HepG2 (cell line): ENCODE data around the gene GRIK1. TPM values are rescaled to one million over a fixed set of nuclear protein-coding genes. Genes with fewer than 3 reads are reported as not detected.

Experiments
- ATAC-seq: fragments of 200-7000 bp; cut with Tn5 transposase; 3 replicates; pipeline ENCODE4 v1.9.1; 2020; ENCODE audit warnings: mild to moderate bottlenecking, moderate library complexity
- BruUV-seq: library from RNA; stranded (reverse); fragments of 400-500 nt; replicated peaks from 2 replicates; lab custom pipeline; 2021; lab: Mats Ljungman, UMichigan
- CTCF ChIA-PET: fragments of 300-600 bp; formaldehyde crosslinking; extraction: SDS; loops from one replicate; lab custom pipeline; 2021; ENCODE audit warnings: low total read pairs, inconsistent platforms, low intra/inter-chr PET ratio; lab: Yijun Ruan, JAX
- POLR2A ChIA-PET: fragments of 350-600 bp; sonication (Branson Sonifier 250); formaldehyde crosslinking; loops from one replicate; lab custom pipeline; 2020; ENCODE audit warnings: antibody characterized with exemption, inconsistent platforms; lab: Yijun Ruan, JAX
- DNase-seq: peaks from one replicate; pipeline ENCODE4 v3.0.0-alpha.2; 2015; ENCODE audit warnings: low spot score
- FAIRE-seq: peaks from 3 replicates; lab custom pipeline; 2011; peaks lifted over from hg19 to GRCh38; lab: Jason Lieb, UNC
- H2AFZ ChIP-seq: one replicate; pipeline ENCODE4 v1.6.1; 2011; ENCODE audit warnings: low read length, inconsistent platforms
- H3K27ac ChIP-seq: fragments of 300-600 bp; 3 replicates; pipeline ENCODE4 v1.8.0; 2011; ENCODE audit warnings: mixed run types, mild to moderate bottlenecking, mixed read lengths, low read length, inconsistent platforms; ENCODE audit not compliant: insufficient read depth; ENCODE audit errors: extremely low read length
- H3K27me3 ChIP-seq, 2 experiments: fragments of 200-600 bp in 1 of 2; 2 replicates in 1 of 2; 3 replicates in 1 of 2; pipeline versions ENCODE4 v1.6.0 to v1.8.0; 2011; ENCODE audit warnings: low read length in 2 of 2, mild to moderate bottlenecking in 2 of 2, moderate library complexity in 2 of 2, inconsistent platforms in 1 of 2; ENCODE audit not compliant: insufficient read depth in 2 of 2, control insufficient read depth in 1 of 2
- H3K36me3 ChIP-seq, 2 experiments: fragments of 200-600 bp in 1 of 2; replicated peaks in 1 of 2; 2 replicates in 1 of 2; 3 replicates in 1 of 2; pipeline versions ENCODE4 v1.5.1 to v1.8.0; 2011; ENCODE audit warnings: low read length in 2 of 2, inconsistent platforms in 1 of 2; ENCODE audit not compliant: insufficient read depth in 2 of 2, control insufficient read depth in 1 of 2
- H3K4me1 ChIP-seq: 2 replicates; pipeline ENCODE4 v1.5.1; 2012; ENCODE audit warnings: low read length, inconsistent platforms; ENCODE audit not compliant: insufficient read depth
- H3K4me2 ChIP-seq: 2 replicates; pipeline ENCODE4 v1.6.0; 2011; ENCODE audit warnings: low read depth, low read length, inconsistent platforms
- H3K4me3 ChIP-seq, 3 experiments: fragments of 200-600 bp in 1 of 3; sonication (generic), shearing (Covaris generic) in 1 of 3; replicated peaks in 1 of 3; 2 replicates each; pipeline ENCODE4 v1.5.1; 2011 to 2016; ENCODE audit warnings: low read length in 3 of 3, inconsistent platforms in 2 of 3, low read depth in 2 of 3, mild to moderate bottlenecking in 2 of 3, control low read depth in 1 of 3, mixed read lengths in 1 of 3; ENCODE audit not compliant: insufficient read depth in 1 of 3
- H3K79me2 ChIP-seq: one replicate; pipeline ENCODE4 v1.6.1; 2011; ENCODE audit warnings: low read length, inconsistent platforms; ENCODE audit not compliant: insufficient read depth
- H3K9ac ChIP-seq: 2 replicates; pipeline ENCODE4 v1.6.0; 2011; ENCODE audit warnings: mild to moderate bottlenecking, low read depth, low read length, inconsistent platforms; ENCODE audit not compliant: insufficient read depth
- H3K9me3 ChIP-seq: 2 replicates; pipeline ENCODE4 v1.5.1; 2012; ENCODE audit warnings: mild to moderate bottlenecking, low read length
- H4K20me1 ChIP-seq: 2 replicates; pipeline ENCODE4 v1.6.0; 2011; ENCODE audit warnings: inconsistent platforms, mild to moderate bottlenecking, low read length, moderate library complexity; ENCODE audit not compliant: insufficient read depth
- ATF6 ChIP-seq: sonication (generic); formaldehyde crosslinking; conservative IDR thresholded peaks from 2 replicates; pipeline ENCODE4 v1.4.0; 2020; ENCODE audit warnings: missing genetic modification reagents
- CCAR2 ChIP-seq: fragments of 200-400 bp; formaldehyde crosslinking; optimal IDR thresholded peaks from 2 replicates; pipeline ENCODE3; 2018; ENCODE audit warnings: low read depth, mild to moderate bottlenecking, low read length, moderate library complexity
- CERS6 ChIP-seq: sonication (generic); formaldehyde crosslinking; IDR thresholded peaks from 2 replicates; pipeline ENCODE4 v1.5.0; 2020; ENCODE audit warnings: missing genetic modification reagents
- CHD4 ChIP-seq: fragments of 200-600 bp; sonication (generic); IDR thresholded peaks from 2 replicates; pipeline ENCODE4 v1.7.0; 2017; ENCODE audit warnings: mild to moderate bottlenecking, low read length, borderline replicate concordance
- GPN1 ChIP-seq: sonication (generic); formaldehyde crosslinking; IDR thresholded peaks from 2 replicates; pipeline ENCODE4 v1.5.1; 2020; ENCODE audit warnings: missing genetic modification reagents, borderline replicate concordance
- IKZF1 ChIP-seq: fragments of 450-650 bp; IDR thresholded peaks from 2 replicates; pipeline ENCODE4 v1.7.1; 2016
- MAZ ChIP-seq, 2 experiments: sonication (generic) in 1 of 2; formaldehyde crosslinking in 1 of 2; IDR thresholded peaks; 2 replicates each; pipeline versions ENCODE4 v1.5.0 to v1.6.1; 2012 to 2020; ENCODE audit warnings: low read depth in 2 of 2, mild to moderate bottlenecking in 2 of 2, borderline replicate concordance in 1 of 2, improper control_type of control experiment in 1 of 2, low read length in 1 of 2, missing genetic modification reagents in 1 of 2, moderate library complexity in 1 of 2
- SALL2 ChIP-seq: sonication (generic); formaldehyde crosslinking; IDR thresholded peaks from 2 replicates; pipeline ENCODE4 v1.8.1; 2023; ENCODE audit warnings: mild to moderate bottlenecking, missing genetic modification reagents, inconsistent platforms
- SMARCC2 ChIP-seq: fragments of 450-650 bp; IDR thresholded peaks from 2 replicates; pipeline ENCODE4 v1.6.1; 2017; ENCODE audit warnings: antibody characterized with exemption, mild to moderate bottlenecking
- U2AF2 ChIP-seq: fragments of 200-400 bp; formaldehyde crosslinking; IDR thresholded peaks from 2 replicates; pipeline ENCODE4 v1.6.1; 2017; ENCODE audit warnings: low read depth, mild to moderate bottlenecking, low read length
- ZKSCAN1 ChIP-seq: fragments of 150-350 bp; IDR thresholded peaks from 2 replicates; pipeline ENCODE4 v1.6.1; 2014; ENCODE audit warnings: low read length
- ZNF296 ChIP-seq: sonication (generic); formaldehyde crosslinking; conservative IDR thresholded peaks from 2 replicates; pipeline ENCODE4 v1.5.0; 2020; ENCODE audit warnings: mild to moderate bottlenecking, missing genetic modification reagents
- ZNF446 ChIP-seq: sonication (generic); formaldehyde crosslinking; IDR thresholded peaks from 2 replicates; pipeline ENCODE4 v1.5.0; 2020; ENCODE audit warnings: mild to moderate bottlenecking, missing genetic modification reagents
- ZNF484 ChIP-seq: sonication (generic); formaldehyde crosslinking; IDR thresholded peaks from 2 replicates; pipeline ENCODE4 v1.5.1; 2020; ENCODE audit warnings: mild to moderate bottlenecking, low read depth, missing genetic modification reagents, borderline replicate concordance
- ZNF549 ChIP-seq: sonication (generic); formaldehyde crosslinking; IDR thresholded peaks from 2 replicates; pipeline ENCODE4 v1.5.0; 2020; ENCODE audit warnings: missing genetic modification reagents
- ZNF552 ChIP-seq: sonication (generic); formaldehyde crosslinking; IDR thresholded peaks from 2 replicates; pipeline ENCODE4 v1.9.0; 2022; ENCODE audit warnings: missing genetic modification reagents, mild to moderate bottlenecking, borderline replicate concordance
- WGBS: methylation state at CpG from one replicate; pipeline ENCODE4 v1.1.6; 2017; ENCODE audit warnings: low lambda C conversion rate; 5-methylcytosine and 5-hydroxymethylcytosine counted together
- in situ Hi-C: cut with HindIII; loops from 2 replicates; pipeline ENCODE4 v1.10.0; 2017; ENCODE audit warnings: low pct_unique_long_range_greater_than_20kb; ENCODE audit not compliant: extremely low pct_ligation_motif_present
- intact Hi-C: fragments of 100-400 bp; cut with micrococcal nuclease; formaldehyde crosslinking; loops from one replicate; pipeline ENCODE4 v1.10.0; 2022; ENCODE audit not compliant: unreplicated experiment
- polyA plus RNA-seq, 8 experiments: library from polyadenylated mRNA; depleted of rRNA in 3 of 8; stranded (reverse) in 7 of 8; unstranded in 1 of 8; fragments of >200 nt; fragmentation: Illumina TruSeq in 4 of 8; extraction: Trizol in 4 of 8; gene quantifications; 2 replicates each; pipeline versions ENCODE4 v1.2.1 to v1.2.3, GENCODE V29; 2011 to 2016; ENCODE audit warnings: low read depth in 4 of 8, missing spikeins in 1 of 8, mixed read lengths in 1 of 8; ENCODE audit not compliant: insufficient read depth in 1 of 8
- total RNA-seq, 5 experiments: library from RNA; depleted of rRNA; stranded (reverse); fragments of >200 nt; fragmentation: Illumina TruSeq; extraction: Trizol; gene quantifications; 2 replicates each; pipeline ENCODE4 v1.2.3, GENCODE V29; 2016; ENCODE audit warnings: low read depth in 1 of 5

GRIK1 gene
- total and polyA plus RNA-seq, 2 of the 13 experiments (the other 11 are each of a cell fraction or from before 2014, with no cell fraction given): not detected

GRCh38 chr21:29708401-29708800, 231.4 kb downstream of the GRIK1 start:
- H3K27me3 ChIP-seq: no peaks in the 10 kb centered on the region
- no peak for ATAC-seq
- no peaks in the 10 kb centered on the region for H4K20me1 ChIP-seq
- in situ Hi-C loops: no loop called here
- no peaks in the 10 kb centered on the region for H3K9me3 ChIP-seq
- BruUV-seq: no TSS peak
- H3K27ac ChIP-seq: no peak overlapping the region
- H3K4me1 ChIP-seq: no peaks in the 10 kb centered on the region
- H3K9ac ChIP-seq: no peak overlapping the region
- H3K79me2 ChIP-seq: no peaks in the 10 kb centered on the region
- no peak for FAIRE-seq
- no peak overlapping the region for H3K4me3 ChIP-seq
- no peaks in the 10 kb centered on the region for H3K36me3 ChIP-seq
- no peak overlapping the region for H2AFZ ChIP-seq
- ChIA-PET POLR2A (no interaction called here), CTCF (no interaction called here)
- H3K4me2 ChIP-seq: no peak overlapping the region
- TF ChIP-seq ZNF484 (CRISPR knock-in tag) (no peak), ZNF446 (CRISPR knock-in tag) (no peak), MAZ (IDR thresholded peaks at IDR 0.05; ENCODE audit: borderline replicate concordance, low read depth, low read length) (no peak), MAZ (CRISPR knock-in tag; IDR thresholded peaks at IDR 0.05; ENCODE audit: low read depth) (no peak), ZNF296 (CRISPR knock-in tag) (no peak), GPN1 (CRISPR knock-in tag) (no peak), CHD4 (no peak)
- DNase-seq: no peak
- intact Hi-C loops: no loop called here
- WGBS: 33% methylated on average over 4 of the region's 4 CpGs

- ChIA-PET POLR2A (no interaction called here), CTCF (no interaction called here)
- Histone ChIP-seq H3K4me1 (no peaks in the 10 kb centered on the region), H4K20me1 (no peaks in the 10 kb centered on the region), H3K4me3 (no peak overlapping the region), H2AFZ (no peak overlapping the region), H3K9me3 (peaks cover 8% of the 10 kb centered on the region; the same call in 1 of the 2 replicates), H3K4me2 (no peak overlapping the region), H3K36me3 (no peaks in the 10 kb centered on the region), H3K27ac (no peak overlapping the region), H3K9ac (no peak overlapping the region), H3K79me2 (no peaks in the 10 kb centered on the region), H3K27me3 (no peaks in the 10 kb centered on the region)
- 0% methylated on average over 1 of the region's 1 CpG for WGBS
- no TSS peak for BruUV-seq
- intact Hi-C loops (no loop called here), in situ Hi-C loops (no loop called here)
- FAIRE-seq (no peak), DNase-seq (no peak), ATAC-seq (no peak)
- TF ChIP-seq ZNF552 (CRISPR knock-in tag) (no peak), CERS6 (CRISPR knock-in tag) (no peak), U2AF2 (no peak), ZNF549 (CRISPR knock-in tag) (no peak), CCAR2 (no peak), ATF6 (CRISPR knock-in tag) (no peak), SALL2 (CRISPR knock-in tag) (no peak), SMARCC2 (no peak), IKZF1 (no peak), ZKSCAN1 (no peak)
Measured at GRCh38 chr21:29704719-29705118, 235.1 kb downstream of the GRIK1 start.
